GM10266 (cell line): ENCODE results near the gene C6orf141.

Source experiments
- DNase-seq: peaks from one replicate; pipeline ENCODE4 v3.0.0; 2012; ENCODE audit errors: extremely low spot score
- TF ChIP-seq, protein P1 (sequence below): IDR thresholded peaks from 2 replicates; pipeline ENCODE4 v1.5.1; 2012; ENCODE audit warnings: mild to moderate bottlenecking, low read depth; ENCODE audit not compliant: control insufficient read depth, insufficient read depth; ENCODE audit errors: missing control alignments

The C6orf141 gene

DNA sequence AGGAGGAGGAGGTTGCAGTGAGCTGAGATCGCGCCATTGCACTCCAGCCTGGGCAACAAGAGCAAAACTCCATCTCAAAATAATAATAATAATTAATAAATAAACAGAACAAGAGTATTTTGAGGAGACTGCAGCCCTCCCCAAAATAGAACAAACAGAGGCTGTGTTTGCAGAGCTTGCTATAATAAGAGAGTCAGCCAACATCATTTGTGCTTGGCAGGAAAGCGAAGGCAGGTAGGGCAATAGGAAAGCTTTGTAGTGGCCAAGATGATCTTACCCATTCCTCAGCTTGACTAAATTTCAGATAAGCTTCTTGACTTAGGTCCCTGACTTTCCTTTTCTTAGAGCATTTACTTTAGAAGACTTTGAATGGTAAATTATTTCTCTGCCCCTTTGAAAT, 6.7 kb downstream of the C6orf141 start:
- TF ChIP-seq, protein P1, sequence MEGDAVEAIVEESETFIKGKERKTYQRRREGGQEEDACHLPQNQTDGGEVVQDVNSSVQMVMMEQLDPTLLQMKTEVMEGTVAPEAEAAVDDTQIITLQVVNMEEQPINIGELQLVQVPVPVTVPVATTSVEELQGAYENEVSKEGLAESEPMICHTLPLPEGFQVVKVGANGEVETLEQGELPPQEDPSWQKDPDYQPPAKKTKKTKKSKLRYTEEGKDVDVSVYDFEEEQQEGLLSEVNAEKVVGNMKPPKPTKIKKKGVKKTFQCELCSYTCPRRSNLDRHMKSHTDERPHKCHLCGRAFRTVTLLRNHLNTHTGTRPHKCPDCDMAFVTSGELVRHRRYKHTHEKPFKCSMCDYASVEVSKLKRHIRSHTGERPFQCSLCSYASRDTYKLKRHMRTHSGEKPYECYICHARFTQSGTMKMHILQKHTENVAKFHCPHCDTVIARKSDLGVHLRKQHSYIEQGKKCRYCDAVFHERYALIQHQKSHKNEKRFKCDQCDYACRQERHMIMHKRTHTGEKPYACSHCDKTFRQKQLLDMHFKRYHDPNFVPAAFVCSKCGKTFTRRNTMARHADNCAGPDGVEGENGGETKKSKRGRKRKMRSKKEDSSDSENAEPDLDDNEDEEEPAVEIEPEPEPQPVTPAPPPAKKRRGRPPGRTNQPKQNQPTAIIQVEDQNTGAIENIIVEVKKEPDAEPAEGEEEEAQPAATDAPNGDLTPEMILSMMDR = no peak

DNA sequence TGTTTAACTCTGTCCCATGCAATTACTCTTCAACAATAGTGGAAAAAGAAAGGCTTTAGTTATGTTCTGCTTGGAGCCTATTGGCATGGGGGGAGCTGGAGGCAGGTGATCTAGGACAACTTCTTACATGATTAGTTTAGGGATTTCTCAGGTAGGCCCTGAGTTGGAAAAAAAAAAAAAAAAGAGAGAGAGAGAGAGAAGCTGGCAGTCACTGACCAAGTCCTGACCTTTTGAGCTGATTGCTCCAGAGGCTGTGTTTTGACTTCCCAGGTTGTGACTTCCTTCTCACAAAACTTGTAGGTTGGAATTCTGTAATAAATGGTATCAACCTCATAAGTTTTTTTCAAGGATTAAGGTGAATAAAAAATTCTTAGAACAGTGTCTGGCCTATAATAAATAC, 7.8 kb downstream of the C6orf141 start:
- DNase-seq = no peak
- TF ChIP-seq, protein P1 = no peak

More for the DNA sequence above, 6.7 kb downstream of the C6orf141 start:
- DNase-seq = no peak

DNA sequence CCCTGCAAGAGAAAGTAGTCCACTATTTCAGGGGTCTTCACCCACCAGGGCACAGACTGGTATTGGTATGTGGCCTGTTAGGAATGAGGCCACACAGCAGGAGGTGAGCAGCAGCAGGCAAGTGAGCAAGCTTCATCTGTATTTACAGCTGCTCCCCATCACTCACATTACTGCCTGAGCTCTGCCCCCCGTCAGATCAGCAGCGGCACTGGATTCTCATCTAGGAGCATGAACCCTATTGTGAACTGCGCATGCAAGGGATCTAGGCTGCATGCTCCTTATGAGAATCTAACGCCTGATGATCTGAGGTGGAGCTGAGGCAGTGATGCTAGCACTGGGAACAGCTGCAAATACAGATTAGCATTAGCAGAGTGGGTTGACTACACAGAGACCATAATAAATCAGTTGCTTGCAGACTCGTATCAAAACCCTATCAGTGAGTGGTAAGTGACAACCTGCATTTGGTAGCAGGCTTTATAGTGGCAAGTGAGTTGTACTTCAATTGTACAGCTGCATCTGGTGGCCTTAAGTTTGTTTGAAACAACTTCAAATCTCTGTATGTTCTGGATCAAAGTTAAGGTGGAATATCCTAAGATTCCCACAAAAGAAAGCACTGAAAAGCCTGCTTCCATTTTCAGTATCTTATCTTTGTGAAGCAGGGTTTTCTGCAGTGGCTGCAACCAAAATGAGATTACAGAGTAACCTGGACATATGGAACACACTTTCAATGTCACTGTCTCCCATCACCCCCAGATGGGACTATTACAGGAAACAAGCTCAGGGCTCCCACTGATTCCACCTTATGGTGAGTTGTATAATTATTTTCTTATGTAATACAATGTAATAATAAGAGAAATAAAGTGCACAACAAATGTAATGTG, 12.8 kb downstream of the C6orf141 start:
- TF ChIP-seq, protein P1 = no peak
- no peak for DNase-seq

DNA sequence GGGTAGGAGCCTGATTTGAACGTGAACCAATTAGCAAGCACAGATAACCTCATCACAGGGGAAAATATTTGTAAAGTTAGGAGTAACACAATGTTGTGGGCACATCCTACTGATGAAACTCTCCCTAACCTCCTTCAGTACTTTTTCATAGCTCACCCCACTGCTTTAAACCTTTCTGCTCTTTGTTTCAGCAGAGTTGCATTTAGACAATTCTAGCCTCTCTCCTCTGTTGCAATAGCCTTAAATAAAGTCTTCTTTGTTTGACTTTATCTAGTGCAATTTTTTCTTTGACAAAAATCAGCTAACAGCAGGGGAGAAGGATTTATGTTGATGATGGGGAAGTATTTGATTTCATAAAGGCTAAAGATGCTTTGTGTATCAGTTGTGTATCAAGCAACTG, 14.1 kb downstream of the C6orf141 start:
- TF ChIP-seq, protein P1 = no peak
- DNase-seq = no peak

DNA sequence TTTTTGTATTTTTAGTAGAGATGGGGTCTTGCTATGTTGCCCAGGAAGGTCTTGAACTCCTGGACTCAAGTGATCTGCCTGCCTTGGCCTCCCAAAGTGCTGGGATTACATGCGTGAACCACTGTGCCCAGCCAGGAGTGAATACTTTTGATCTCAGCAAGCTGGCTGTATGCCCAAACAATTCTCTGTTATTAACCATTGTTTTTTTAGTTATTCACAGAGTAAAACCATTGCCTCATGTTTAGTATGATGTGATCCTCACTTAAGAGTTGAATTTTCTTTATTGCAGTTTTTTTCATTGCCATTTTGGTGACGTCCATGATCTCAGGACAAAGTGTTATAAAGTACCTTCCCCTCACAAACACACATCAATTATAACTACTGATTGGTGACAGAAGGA, 14.8 kb downstream of the C6orf141 start:
- no peak for DNase-seq
- TF ChIP-seq, protein P1 = no peak

DNA sequence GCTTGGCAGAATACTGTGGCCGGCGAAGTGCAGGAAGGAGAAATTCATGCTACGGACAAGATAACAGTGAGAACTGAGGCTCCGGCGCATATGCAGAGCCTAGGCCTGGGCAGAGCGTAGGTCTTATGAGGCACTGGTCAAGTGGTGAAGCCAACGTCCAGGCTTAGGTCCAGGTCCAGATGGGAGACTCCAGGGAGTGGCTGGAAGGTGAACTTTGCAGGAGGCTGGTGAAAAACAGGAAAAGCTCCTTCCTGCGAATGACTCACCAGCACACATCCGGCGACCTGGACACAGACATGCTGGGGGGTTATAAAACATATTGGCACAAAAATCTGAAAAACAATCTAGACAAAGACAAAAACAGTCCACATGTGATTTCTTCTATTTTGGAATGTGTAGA, 15.4 kb downstream of the C6orf141 start:
- DNase-seq = no peak
- TF ChIP-seq, protein P1 = no peak

DNA sequence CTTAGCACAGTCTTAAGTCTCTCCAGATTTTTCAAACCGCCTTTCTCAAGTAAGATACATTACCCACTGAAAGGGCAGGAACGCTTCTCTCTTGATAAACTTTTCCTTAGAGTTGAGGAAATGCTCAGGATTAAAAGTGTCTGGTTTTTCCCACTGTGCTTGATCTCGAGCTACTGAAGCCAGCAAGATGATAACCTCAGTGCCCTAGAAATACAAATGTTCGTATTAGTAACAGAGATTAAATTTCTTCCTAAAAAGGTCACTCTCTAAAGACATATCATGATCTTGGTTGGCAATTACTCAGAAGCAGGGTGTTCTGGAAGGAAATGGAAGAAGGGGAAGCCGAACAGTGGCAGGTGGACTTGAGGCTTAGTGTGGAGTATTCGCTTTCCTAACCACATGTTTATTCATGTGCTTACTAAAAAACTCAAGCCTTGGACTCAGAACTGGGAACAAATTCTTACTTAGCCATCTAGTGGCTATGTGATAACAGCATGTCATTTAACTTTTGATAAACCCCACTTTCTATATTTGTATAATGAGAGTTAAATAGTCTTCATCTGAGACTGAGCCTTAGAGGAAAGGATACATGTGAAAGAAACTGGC, 20.1 kb downstream of the C6orf141 start:
- TF ChIP-seq, protein P1 = no peak
- no peak for DNase-seq
